Measurements from ENCODE around the gene GAS7.

GRCh38 chr17:10077561-10078299, 120.7 kb downstream of the GAS7 start:
- no peak for TF ChIP-seq POLR2A (IDR thresholded peaks at IDR 0.05; ENCODE audit: low read length)
- TF ChIP-seq GATA1 (IDR thresholded peaks at IDR 0.05; ENCODE audit: low read depth, low read length): no peak
